ENCODE measurements around the gene FAM72A.
"Not testable (repeated sequence)": the region's sequence is repeated elsewhere in the genome, so short reads cannot be mapped to it uniquely, and the experiment has no call there.

Gene FAM72A

DNA sequence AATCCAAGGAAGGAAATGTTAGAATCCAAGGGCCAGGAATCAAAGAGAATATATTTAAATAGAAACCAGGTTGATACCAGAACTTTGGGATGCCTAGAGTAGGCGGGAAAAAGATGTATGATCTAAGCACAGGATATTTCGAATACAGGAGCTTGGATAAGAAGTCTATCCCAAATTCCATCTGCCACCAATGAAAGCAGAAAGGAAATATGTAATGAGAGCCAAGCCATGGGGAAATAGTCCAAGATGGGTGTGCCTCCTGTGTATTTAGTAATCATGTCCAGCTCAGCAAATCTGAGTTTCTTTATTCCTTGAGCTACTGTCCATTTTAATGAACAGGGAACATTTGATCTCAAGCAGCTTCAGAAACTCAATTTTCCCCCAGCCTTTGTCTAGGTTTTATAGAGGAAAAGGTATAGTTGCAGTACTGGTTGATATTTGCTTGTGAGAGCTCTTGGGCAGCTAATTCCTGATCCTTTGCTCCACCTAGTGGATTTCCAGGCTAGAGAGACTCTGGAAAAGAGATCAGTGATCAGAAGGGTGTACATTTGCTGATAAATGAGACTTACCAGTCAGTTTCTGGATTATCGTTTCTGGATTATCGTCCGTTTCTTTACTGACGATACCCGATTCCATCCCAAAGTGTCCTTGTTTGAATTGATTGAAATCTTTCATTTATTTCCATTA, 28.3 kb downstream of the FAM72A start:
- H3K27ac ChIP-seq, result not testable (repeated sequence)
- TF ChIP-seq, protein P1, sequence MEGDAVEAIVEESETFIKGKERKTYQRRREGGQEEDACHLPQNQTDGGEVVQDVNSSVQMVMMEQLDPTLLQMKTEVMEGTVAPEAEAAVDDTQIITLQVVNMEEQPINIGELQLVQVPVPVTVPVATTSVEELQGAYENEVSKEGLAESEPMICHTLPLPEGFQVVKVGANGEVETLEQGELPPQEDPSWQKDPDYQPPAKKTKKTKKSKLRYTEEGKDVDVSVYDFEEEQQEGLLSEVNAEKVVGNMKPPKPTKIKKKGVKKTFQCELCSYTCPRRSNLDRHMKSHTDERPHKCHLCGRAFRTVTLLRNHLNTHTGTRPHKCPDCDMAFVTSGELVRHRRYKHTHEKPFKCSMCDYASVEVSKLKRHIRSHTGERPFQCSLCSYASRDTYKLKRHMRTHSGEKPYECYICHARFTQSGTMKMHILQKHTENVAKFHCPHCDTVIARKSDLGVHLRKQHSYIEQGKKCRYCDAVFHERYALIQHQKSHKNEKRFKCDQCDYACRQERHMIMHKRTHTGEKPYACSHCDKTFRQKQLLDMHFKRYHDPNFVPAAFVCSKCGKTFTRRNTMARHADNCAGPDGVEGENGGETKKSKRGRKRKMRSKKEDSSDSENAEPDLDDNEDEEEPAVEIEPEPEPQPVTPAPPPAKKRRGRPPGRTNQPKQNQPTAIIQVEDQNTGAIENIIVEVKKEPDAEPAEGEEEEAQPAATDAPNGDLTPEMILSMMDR (conservative IDR thresholded peaks at IDR 0.05), result peak; percentile 59

DNA sequence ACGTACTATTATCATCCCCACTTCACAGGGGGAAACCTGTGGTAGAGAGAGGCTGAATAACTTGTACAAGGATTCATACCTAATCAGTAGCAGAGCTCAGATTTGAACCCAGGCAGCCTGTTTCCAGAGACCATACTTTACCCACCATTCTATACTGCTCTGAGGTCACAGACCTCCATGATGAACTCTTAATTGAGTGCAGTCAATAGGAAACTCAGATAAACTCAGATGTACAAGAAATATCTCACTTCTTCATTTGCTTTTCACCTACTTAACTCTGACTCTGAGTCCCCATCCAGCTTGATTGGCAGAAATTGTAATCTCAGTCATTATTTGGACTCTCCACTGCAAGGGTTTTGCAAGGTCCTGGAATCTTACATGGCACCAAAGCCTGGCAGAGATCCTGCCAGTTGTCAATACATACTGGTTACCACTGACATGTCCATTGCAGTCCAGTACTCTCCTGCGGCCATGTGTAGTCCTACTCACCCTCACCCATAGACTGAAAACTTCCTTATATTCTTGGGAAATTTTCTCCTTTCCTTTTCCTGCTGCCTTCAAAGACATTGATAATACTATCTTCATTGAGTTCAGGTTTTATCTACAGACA, 29.4 kb downstream of the FAM72A start:
- H3K27ac ChIP-seq, result not testable (repeated sequence)

DNA sequence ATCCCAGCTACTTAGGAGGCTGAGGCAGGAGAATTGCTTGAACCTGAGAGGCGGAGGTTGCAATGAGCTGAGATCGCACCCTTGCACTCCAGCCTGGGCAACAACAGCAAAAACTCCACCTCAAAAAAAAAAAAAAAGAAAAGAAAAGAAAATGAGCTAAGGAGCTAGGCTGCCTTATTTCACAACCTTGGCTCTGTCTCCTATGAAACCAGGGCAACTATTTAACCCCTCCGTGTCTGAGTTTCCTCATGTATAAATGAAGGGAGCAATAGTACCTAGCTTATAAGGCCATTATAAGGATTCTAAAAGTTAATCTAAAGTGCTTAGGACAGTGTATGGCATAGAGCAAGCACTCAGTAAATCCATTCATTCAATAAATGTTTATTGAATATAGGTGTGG, 32.8 kb downstream of the FAM72A start:
- not testable (repeated sequence) for H3K27ac ChIP-seq

DNA sequence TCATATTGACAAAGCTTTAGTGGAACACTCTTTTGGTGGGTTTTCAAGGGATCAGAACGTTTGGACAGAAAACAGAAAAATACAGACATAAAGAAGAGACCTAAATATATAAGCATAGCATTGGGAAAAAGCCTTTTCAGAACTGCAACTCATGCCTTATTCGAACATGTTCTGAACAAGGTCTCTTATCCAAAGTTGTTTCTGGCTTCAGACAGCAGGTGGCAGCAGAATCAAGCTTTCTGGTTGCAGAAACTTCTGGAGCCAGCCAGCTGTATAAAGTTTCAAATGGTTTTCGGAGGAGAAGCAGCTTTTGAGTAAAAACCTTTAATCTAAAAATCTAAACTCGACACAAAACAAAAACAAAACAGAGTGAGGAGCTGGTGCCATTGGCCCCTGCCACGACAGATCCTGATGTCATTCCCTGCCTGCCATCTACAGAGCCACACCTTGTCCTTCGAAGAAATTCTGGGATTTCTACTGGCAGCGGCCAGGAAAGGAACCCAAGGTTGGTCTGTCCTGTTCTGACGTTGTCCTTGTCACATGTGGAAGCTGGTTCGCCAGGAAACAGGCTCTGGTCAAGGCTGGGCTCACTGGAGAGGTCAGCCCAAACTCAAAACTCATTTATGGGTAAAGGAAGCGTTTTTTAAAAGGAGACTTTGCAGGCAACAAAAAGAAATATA, 35.1 kb downstream of the FAM72A start:
- not testable (repeated sequence) for H3K27ac ChIP-seq

DNA sequence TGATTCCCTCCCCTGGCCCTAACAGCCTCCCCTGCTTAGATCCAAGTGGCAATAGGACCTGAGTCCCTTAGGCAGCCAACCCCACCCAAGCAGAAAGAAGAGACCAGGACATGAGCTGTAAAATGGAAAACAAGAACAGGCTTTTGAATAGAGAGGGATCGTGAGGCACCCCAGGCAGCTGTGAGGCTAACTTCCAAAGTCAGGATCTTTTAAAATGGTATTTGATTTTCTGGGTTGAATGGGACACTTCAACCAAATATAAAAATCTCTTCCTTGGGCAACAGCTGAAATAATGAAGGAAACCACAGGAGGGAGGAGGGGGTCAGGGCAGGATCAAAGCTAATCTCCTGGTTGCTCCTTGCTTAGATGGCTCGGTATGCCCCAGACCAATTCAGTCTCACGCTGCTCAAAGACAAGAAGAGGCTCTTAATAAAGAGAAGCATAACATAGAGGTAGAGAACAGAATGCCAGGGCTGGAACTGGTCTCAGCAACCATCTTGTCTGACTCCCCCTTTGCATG, 56.8 kb downstream of the FAM72A start:
- H3K27ac ChIP-seq, result peak overlapping the region; percentile 69
- TF ChIP-seq, protein P1 (conservative IDR thresholded peaks at IDR 0.05), result no peak

DNA sequence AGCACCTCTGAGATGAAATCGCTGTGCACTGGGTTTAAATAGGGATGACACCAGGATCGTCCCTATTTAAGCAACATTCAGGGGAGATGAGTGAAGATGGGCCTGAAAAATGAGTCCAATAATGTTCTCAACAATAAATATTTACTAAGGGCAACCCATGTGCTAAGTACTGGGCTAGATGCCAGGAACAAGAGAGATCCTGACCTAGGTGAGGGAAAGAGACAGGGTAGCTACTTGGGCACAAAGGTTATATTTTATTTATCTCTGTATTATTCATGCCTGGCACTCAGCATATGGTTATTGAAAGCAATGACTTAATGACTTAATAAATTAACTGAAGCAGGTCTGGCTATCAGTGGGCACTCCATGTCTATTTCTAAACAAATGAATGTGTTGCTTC, 58.0 kb downstream of the FAM72A start:
- TF ChIP-seq, protein P1 (conservative IDR thresholded peaks at IDR 0.05), result no peak
- peak overlapping the region; percentile 69 for H3K27ac ChIP-seq

DNA sequence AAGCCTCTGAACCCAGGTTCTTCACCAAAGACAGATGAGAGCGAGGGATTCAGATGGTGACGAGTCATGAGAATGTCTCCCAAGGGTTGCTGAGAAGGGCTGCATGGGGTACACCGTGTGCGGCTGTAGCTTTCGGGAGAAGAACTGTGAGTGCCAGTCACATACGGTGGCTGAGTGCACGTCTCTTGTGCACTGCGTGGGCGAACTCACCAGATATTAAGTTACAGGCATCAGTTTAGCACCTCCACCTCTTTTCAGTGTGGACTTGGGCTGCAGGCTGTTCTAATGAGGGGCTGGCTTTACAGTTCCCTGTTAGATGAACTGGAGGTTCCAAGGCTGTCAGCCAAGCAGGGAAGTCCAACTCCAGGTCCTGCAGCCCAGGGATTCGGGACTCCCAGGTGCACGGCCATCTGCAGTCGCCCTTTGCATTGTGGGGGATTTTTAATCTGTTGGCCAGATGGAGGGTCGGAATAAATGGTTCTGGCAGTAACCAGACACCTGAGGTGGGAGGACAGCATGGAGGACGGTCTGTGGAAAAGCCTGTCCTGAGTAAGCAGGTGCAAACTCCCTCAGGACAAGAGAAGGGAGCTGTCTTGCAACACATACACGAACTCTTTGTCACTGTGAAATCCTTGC, 59.0 kb downstream of the FAM72A start:
- H3K27ac ChIP-seq, result peak overlapping the region; percentile 69
- TF ChIP-seq, protein P1 (conservative IDR thresholded peaks at IDR 0.05), result no peak

DNA sequence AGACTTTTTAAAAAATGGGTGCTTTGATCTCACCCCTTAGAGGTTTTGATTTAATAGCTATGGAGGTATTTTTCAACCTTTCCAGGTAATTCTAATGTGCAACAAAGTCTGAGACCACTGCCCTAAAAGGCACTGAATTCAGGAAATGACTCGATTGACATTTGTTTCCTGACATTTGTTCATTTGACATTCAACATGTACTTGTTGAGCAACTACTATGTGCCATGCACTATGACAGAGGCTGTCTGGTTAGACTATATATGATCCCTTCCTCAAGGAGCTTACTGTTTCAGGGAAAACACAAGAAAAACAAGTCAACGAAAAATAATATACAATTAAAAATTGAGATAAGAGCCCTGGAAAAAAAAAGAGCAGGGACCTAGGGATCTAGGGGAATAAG, 59.9 kb downstream of the FAM72A start:
- H3K27ac ChIP-seq, result peak overlapping the region; percentile 69; the same call in 1 of the 2 replicates
- TF ChIP-seq, protein P1 (conservative IDR thresholded peaks at IDR 0.05), result no peak
